ENCODE measurements around the gene RFLNA. TPM values are rescaled to one million over a fixed set of nuclear protein-coding genes. Genes with fewer than 3 reads are reported as not detected.

RFLNA gene
- total and polyA plus RNA-seq, 2 of the 13 experiments (the other 11 are each of a cell fraction or from before 2014, with no cell fraction given) = not detected

DNA sequence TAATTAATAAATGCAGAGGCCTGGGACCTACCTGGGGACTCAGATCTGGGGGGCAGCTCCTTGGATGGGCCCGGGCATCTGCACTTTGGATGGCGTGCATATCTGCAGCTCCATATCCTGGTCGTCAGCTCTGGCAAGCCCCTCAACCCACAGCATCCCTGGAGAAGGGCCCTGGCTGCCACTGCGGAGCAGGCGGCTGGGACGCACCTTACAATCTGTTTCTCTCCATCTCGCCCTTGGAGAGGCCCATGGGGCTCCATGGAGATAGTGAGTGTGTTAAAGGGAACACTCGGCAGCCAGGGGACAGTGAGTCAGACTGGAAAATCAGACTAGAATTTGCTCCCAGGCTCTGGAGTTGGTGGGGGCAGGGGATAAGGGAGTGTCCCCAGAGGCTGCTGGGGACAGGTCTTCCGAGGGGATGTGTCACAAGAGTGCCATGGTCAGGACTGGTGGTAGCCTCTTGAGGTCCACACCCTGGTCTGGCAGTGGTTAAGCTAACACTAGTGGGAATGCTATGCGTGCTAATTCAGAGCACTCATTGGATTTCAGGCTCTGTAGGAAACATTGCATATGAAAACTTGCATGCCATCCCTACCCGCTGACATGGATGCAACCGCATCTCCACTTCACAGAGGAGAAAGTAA lies 21.5 kb downstream of the RFLNA start:
- H3K4me3 ChIP-seq (replicated peaks in 1 of 3; ENCODE audit: insufficient read depth in 1 of 3, low read depth in 2 of 3, low read length in 3 of 3) = no peak overlapping the region
- no peaks in the 10 kb centered on the region for H3K36me3 ChIP-seq (replicated peaks in 1 of 2; ENCODE audit: control insufficient read depth in 1 of 2, insufficient read depth in 2 of 2, low read length in 2 of 2)
- FAIRE-seq = no peak
- no peaks in the 10 kb centered on the region for H3K79me2 ChIP-seq (ENCODE audit: insufficient read depth, low read length)
- in situ Hi-C loops (cut with HindIII; ENCODE audit: extremely low pct_ligation_motif_present, low pct_unique_long_range_greater_than_20kb) (no loop called here), intact Hi-C loops (cut with micrococcal nuclease; ENCODE audit: unreplicated experiment) (no loop called here)
- no peaks in the 10 kb centered on the region for H4K20me1 ChIP-seq (ENCODE audit: insufficient read depth, low read length)
- ChIA-PET POLR2A (no interaction called here), CTCF (ENCODE audit: low intra/inter-chr PET ratio, low total read pairs) (no interaction called here)
- H3K9me3 ChIP-seq (ENCODE audit: low read length) = no peaks in the 10 kb centered on the region
- ATAC-seq = no peak
- no peak overlapping the region for H3K27ac ChIP-seq (ENCODE audit: extremely low read length, insufficient read depth, low read length)
- DNase-seq (ENCODE audit: low spot score) = no peak
- no peaks in the 10 kb centered on the region for H3K4me1 ChIP-seq (ENCODE audit: insufficient read depth, low read length)
- H3K9ac ChIP-seq (ENCODE audit: insufficient read depth, low read depth, low read length) = no peak overlapping the region
- WGBS (ENCODE audit: low lambda C conversion rate) = 100% methylated on average over 1 of the region's 12 CpGs
- no peak overlapping the region for H3K4me2 ChIP-seq (ENCODE audit: low read depth, low read length)
- BruUV-seq (replicated peaks) = no TSS peak
- H3K27me3 ChIP-seq (ENCODE audit: control insufficient read depth in 1 of 2, insufficient read depth in 2 of 2, low read length in 2 of 2) = peaks cover 10 to 47% of the 10 kb centered on the region in 2 experiments; a peak in 4 of 5 replicates
- H2AFZ ChIP-seq (ENCODE audit: low read length) = no peak overlapping the region
- no peak for TF ChIP-seq RBFOX2 (IDR thresholded peaks at IDR 0.05; ENCODE audit: low read depth, low read length)
- TF ChIP-seq ZBTB7A (CRISPR knock-in tag; IDR thresholded peaks at IDR 0.05) = no peak
- no peak for TF ChIP-seq KDM1A (CRISPR knock-in tag; IDR thresholded peaks at IDR 0.05)
- no peak for TF ChIP-seq DMAP1 (CRISPR knock-in tag; IDR thresholded peaks at IDR 0.05)
- no peak for TF ChIP-seq ZFP91 (CRISPR knock-in tag; IDR thresholded peaks at IDR 0.05; ENCODE audit: borderline replicate concordance)
- no peak for TF ChIP-seq RAD51 (IDR thresholded peaks at IDR 0.05; ENCODE audit: borderline replicate concordance)
- TF ChIP-seq USF2 (IDR thresholded peaks at IDR 0.05; ENCODE audit: low read depth, low read length) = no peak
- no peak for TF ChIP-seq USF2 (CRISPR knock-in tag; IDR thresholded peaks at IDR 0.05; ENCODE audit: borderline replicate concordance)
- TF ChIP-seq NCOA2 (CRISPR knock-in tag; IDR thresholded peaks at IDR 0.05) = no peak
- TF ChIP-seq ZNF501 (CRISPR knock-in tag; IDR thresholded peaks at IDR 0.05) = no peak
- TF ChIP-seq ZNF451 (CRISPR knock-in tag; IDR thresholded peaks at IDR 0.05) = no peak
- TF ChIP-seq CEBPG (CRISPR knock-in tag; IDR thresholded peaks at IDR 0.05) = no peak
- TF ChIP-seq ZNF280B (CRISPR knock-in tag; IDR thresholded peaks at IDR 0.05; ENCODE audit: borderline replicate concordance) = no peak
- no peak for TF ChIP-seq THYN1 (CRISPR knock-in tag; IDR thresholded peaks at IDR 0.05; ENCODE audit: borderline replicate concordance, low read depth)
- TF ChIP-seq ZNF20 (CRISPR knock-in tag; IDR thresholded peaks at IDR 0.05) = no peak
- TF ChIP-seq ZNF232 (CRISPR knock-in tag; IDR thresholded peaks at IDR 0.05; ENCODE audit: borderline replicate concordance) = no peak
- TF ChIP-seq PHF5A (CRISPR knock-in tag; IDR thresholded peaks at IDR 0.05; ENCODE audit: low read depth, unreplicated experiment) = no peak
- TF ChIP-seq ZNF251 (CRISPR knock-in tag; IDR thresholded peaks at IDR 0.05) = no peak
- no peak for TF ChIP-seq ATAD3A (CRISPR knock-in tag; IDR thresholded peaks at IDR 0.05)
